ENCODE measurements around the gene GSK3A.

- TF ChIP-seq EZH2 (IDR thresholded peaks at IDR 0.05; ENCODE audit: low read depth, unreplicated experiment) (no peak), CTCF (conservative IDR thresholded peaks at IDR 0.05; ENCODE audit: low read depth in 2 of 2) (no peak), POLR2AphosphoS5 (IDR thresholded peaks at IDR 0.05; ENCODE audit: low read depth) (peak; percentile 21; the same call in 1 of the 2 replicates), NANOG (IDR thresholded peaks at IDR 0.05; ENCODE audit: borderline replicate concordance) (no peak), REST (IDR thresholded peaks at IDR 0.05; ENCODE audit: unreplicated experiment) (no peak), EZH2phosphoT487 (IDR thresholded peaks at IDR 0.05; ENCODE audit: unreplicated experiment) (no peak), ZNF114 (CRISPR knock-in tag; IDR thresholded peaks at IDR 0.05) (no peak), CREB1 (CRISPR knock-in tag; IDR thresholded peaks at IDR 0.05; ENCODE audit: low read depth) (no peak), JUNB (IDR thresholded peaks at IDR 0.05; ENCODE audit: unreplicated experiment) (no peak), ETS1 (IDR thresholded peaks at IDR 0.05) (no peak)
These were observed 12.5 kb downstream of the GSK3A start for GRCh38 chr19:42229855-42230351.
